ENCODE measurements around the gene TBX19. TPM values are rescaled to one million over a fixed set of nuclear protein-coding genes. Genes with fewer than 3 reads are reported as not detected.

Gene TBX19
- total and polyA plus RNA-seq, 10 of the 15 experiments (the other 5 are each of a cell fraction or from before 2014, with no cell fraction given): 0.13 to 6.9 (median 1.2) TPM

- Histone ChIP-seq H3K27me3 (replicated peaks in 1 of 2; ENCODE audit: control insufficient read depth in 2 of 2, insufficient read depth in 2 of 2, low read length in 1 of 2) (no peaks in the 10 kb centered on the region), H3K4me3 (no peak overlapping the region), H3K4me2 (ENCODE audit: control insufficient read depth, insufficient read depth) (no peak overlapping the region), H4K20me1 (ENCODE audit: control insufficient read depth, insufficient read depth) (no peaks in the 10 kb centered on the region), H2AFZ (ENCODE audit: control insufficient read depth, low read depth, low read length) (no peak overlapping the region), H3K9ac (ENCODE audit: control insufficient read depth, insufficient read depth, low read length) (no peak overlapping the region), H3K27ac (ENCODE audit: control insufficient read depth, insufficient read depth) (no peak overlapping the region), H3K36me3 (ENCODE audit: control insufficient read depth in 2 of 2, insufficient read depth in 2 of 2, low read length in 1 of 2) (no peaks in the 10 kb centered on the region), H3K4me1 (ENCODE audit: control insufficient read depth, insufficient read depth, low read length) (no peaks in the 10 kb centered on the region), H3K79me2 (ENCODE audit: control insufficient read depth, insufficient read depth, low read length) (no peaks in the 10 kb centered on the region), H3K9me3 (replicated peaks; ENCODE audit: control insufficient read depth, insufficient read depth, low read length) (no peaks in the 10 kb centered on the region)
- in situ Hi-C loops (cut with MboI): no loop called here
- POLR2A ChIA-PET: no interaction called here
- intact Hi-C loops (cut with micrococcal nuclease; ENCODE audit: unreplicated experiment): no loop called here
- no peak for ATAC-seq
- SMC1A ChIA-PET (ENCODE audit: uncharacterized antibody, unreplicated experiment): interaction anchor here (1.1 kb wide), 1 partner anchor 9 kb away, joined by 3 read pairs; no protein-coding TSS in a partner anchor
- CTCF ChIA-PET: no interaction called here
- no peak for FAIRE-seq
- 83% methylated on average over 8 of the region's 8 CpGs for WGBS (ENCODE audit: insufficient coverage, insufficient replicate concordance, low lambda C conversion rate, missing lambda C conversion rate)
- BruUV-seq (replicated peaks): no TSS peak
- DNase-seq (ENCODE audit: low read depth, low spot score): no peak
- RAD21 ChIA-PET (ENCODE audit: unreplicated experiment): no interaction called here
- TF ChIP-seq HDAC2 (IDR thresholded peaks at IDR 0.05): no peak
- TF ChIP-seq PAX5 (IDR thresholded peaks at IDR 0.05; ENCODE audit: borderline replicate concordance, low read depth, low read length): no peak
- TF ChIP-seq ATF7 (IDR thresholded peaks at IDR 0.05; ENCODE audit: low read depth): no peak
- TF ChIP-seq ZNF274 (IDR thresholded peaks at IDR 0.05; ENCODE audit: insufficient read depth, insufficient read length): no peak
- no peak for TF ChIP-seq BMI1 (IDR thresholded peaks at IDR 0.05; ENCODE audit: borderline replicate concordance)
- no peak for TF ChIP-seq SMAD1 (IDR thresholded peaks at IDR 0.05; ENCODE audit: low read depth, partially characterized antibody)
- no peak for TF ChIP-seq SRF (IDR thresholded peaks at IDR 0.05; ENCODE audit: low read depth in 2 of 2, low read length in 2 of 2)
- TF ChIP-seq POLR2AphosphoS5 (IDR thresholded peaks at IDR 0.05; ENCODE audit: low read length): no peak
- TF ChIP-seq, protein P1, sequence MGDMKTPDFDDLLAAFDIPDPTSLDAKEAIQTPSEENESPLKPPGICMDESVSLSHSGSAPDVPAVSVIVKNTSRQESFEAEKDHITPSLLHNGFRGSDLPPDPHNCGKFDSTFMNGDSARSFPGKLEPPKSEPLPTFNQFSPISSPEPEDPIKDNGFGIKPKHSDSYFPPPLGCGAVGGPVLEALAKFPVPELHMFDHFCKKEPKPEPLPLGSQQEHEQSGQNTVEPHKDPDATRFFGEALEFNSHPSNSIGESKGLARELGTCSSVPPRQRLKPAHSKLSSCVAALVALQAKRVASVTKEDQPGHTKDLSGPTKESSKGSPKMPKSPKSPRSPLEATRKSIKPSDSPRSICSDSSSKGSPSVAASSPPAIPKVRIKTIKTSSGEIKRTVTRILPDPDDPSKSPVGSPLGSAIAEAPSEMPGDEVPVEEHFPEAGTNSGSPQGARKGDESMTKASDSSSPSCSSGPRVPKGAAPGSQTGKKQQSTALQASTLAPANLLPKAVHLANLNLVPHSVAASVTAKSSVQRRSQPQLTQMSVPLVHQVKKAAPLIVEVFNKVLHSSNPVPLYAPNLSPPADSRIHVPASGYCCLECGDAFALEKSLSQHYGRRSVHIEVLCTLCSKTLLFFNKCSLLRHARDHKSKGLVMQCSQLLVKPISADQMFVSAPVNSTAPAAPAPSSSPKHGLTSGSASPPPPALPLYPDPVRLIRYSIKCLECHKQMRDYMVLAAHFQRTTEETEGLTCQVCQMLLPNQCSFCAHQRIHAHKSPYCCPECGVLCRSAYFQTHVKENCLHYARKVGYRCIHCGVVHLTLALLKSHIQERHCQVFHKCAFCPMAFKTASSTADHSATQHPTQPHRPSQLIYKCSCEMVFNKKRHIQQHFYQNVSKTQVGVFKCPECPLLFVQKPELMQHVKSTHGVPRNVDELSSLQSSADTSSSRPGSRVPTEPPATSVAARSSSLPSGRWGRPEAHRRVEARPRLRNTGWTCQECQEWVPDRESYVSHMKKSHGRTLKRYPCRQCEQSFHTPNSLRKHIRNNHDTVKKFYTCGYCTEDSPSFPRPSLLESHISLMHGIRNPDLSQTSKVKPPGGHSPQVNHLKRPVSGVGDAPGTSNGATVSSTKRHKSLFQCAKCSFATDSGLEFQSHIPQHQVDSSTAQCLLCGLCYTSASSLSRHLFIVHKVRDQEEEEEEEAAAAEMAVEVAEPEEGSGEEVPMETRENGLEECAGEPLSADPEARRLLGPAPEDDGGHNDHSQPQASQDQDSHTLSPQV (IDR thresholded peaks at IDR 0.05): no peak
- TF ChIP-seq, protein P2, sequence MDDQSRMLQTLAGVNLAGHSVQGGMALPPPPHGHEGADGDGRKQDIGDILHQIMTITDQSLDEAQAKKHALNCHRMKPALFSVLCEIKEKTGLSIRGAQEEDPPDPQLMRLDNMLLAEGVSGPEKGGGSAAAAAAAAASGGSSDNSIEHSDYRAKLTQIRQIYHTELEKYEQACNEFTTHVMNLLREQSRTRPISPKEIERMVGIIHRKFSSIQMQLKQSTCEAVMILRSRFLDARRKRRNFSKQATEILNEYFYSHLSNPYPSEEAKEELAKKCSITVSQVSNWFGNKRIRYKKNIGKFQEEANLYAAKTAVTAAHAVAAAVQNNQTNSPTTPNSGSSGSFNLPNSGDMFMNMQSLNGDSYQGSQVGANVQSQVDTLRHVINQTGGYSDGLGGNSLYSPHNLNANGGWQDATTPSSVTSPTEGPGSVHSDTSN (IDR thresholded peaks at IDR 0.05; ENCODE audit: insufficient replicate concordance, low read depth, low read length): no peak
- no peak for TF ChIP-seq NRF1 (conservative IDR thresholded peaks at IDR 0.05; ENCODE audit: low read depth, low read length)
- TF ChIP-seq ZNF687 (IDR thresholded peaks at IDR 0.05): no peak
- TF ChIP-seq NR2C2 (IDR thresholded peaks at IDR 0.05; ENCODE audit: borderline replicate concordance, control insufficient read depth, insufficient read length, low read depth): no peak
These were observed 14.9 kb downstream of the TBX19 start for GRCh38 chr1:168295411-168296114.
